BE2C (cell line): ENCODE measurements around the gene RAB3B. TPM values are rescaled to one million over a fixed set of nuclear protein-coding genes. Genes with fewer than 3 reads are reported as not detected.

Experiments
- DNase-seq: peaks from one replicate; pipeline ENCODE4 v3.0.0-alpha.2; 2020
- H3K27me3 ChIP-seq: fragments of 250-450 bp; sonication (Bioruptor Pico); 2 replicates; pipeline ENCODE4 v1.5.1; 2020; ENCODE audit warnings: mild to moderate bottlenecking
- H3K36me3 ChIP-seq: fragments of 250-450 bp; sonication (Bioruptor Pico); 2 replicates; pipeline ENCODE4 v1.5.1; 2020; ENCODE audit warnings: mild to moderate bottlenecking
- H3K4me1 ChIP-seq: fragments of 250-450 bp; sonication (Bioruptor Pico); 2 replicates; pipeline ENCODE4 v1.5.1; 2020
- H3K4me3 ChIP-seq: 2 replicates; pipeline ENCODE4 v1.5.1; 2011; ENCODE audit warnings: low read depth, low read length
- H3K9me3 ChIP-seq: fragments of 250-450 bp; sonication (Bioruptor Pico); 2 replicates; pipeline ENCODE4 v1.5.1; 2020
- CTCF ChIP-seq: IDR thresholded peaks from 2 replicates; pipeline ENCODE4 v1.5.1; 2012; ENCODE audit warnings: mild to moderate bottlenecking, low read depth, low read length
- polyA plus RNA-seq: library from polyadenylated mRNA; unstranded; fragments of >200 nt; gene quantifications from one replicate; pipeline ENCODE4 v1.2.1, GENCODE V29; 2012; ENCODE audit warnings: low read depth, missing spikeins; ENCODE audit not compliant: insufficient read length, insufficient read depth

Gene RAB3B, protein sequence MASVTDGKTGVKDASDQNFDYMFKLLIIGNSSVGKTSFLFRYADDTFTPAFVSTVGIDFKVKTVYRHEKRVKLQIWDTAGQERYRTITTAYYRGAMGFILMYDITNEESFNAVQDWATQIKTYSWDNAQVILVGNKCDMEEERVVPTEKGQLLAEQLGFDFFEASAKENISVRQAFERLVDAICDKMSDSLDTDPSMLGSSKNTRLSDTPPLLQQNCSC
- 0.06 TPM for polyA plus RNA-seq

DNA sequence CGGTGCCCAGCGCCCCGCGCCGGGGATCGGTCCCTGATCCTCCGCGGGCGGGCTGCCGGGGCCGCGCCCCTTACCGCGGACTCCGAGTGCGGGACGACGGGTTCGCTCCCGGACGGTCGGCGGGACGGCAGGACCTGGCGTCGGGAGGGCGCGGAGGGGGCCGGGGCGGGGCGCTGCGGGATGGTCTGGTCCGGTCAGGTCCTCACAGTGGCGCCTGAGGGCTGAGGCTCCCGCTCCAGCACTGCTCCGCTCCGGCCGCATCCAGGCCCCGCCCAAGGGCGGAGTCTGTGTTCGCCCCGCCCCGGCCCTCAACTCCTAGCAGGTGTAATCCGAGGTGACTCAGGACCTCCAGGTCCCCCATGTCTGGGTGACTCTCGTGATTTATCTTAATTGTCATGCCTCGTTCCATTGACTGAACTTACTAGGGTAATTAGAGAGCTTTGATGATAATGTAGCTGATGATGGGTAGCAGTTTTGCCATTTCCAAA lies at the start of gene RAB3B:
Gene RAB3B (minus strand): TSS at position 223 of the 488 bp plus-strand sequence. CDS start 13,583 bp downstream, outside the sequence.
- H3K9me3 ChIP-seq = no peaks in the 10 kb centered on the region
- H3K4me3 ChIP-seq = peak within 1 kb of the TSS; percentile 36
- no peaks in the 10 kb centered on the region for H3K36me3 ChIP-seq
- DNase-seq = peak; percentile 72
- H3K27me3 ChIP-seq = no peaks in the 10 kb centered on the region
- TF ChIP-seq CTCF = no peak
- peaks cover 3% of the 10 kb centered on the region; the same call in 1 of the 2 replicates for H3K4me1 ChIP-seq

DNA sequence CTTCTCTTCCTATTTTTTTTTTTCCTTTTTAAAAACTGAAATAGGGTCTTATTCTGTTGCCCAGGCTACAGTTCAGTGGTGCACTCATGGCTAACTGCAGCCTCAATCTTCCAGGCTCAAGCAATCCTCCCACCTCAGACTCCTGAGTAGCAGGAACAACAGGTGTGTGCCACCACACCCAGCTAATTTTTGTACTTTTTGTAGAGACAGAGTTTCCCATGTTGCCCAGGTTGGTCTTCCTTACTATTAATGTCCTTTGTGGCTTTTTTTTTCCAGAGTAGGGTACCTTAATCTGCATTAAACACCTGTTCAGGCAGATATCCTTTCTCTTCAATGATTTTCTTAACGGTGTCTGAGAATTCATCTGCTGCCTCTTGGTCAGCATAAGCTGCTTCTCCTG lies 47.4 kb upstream of the RAB3B start:
- H3K4me3 ChIP-seq = no peak overlapping the region
- H3K4me1 ChIP-seq = no peaks in the 10 kb centered on the region
- no peaks in the 10 kb centered on the region for H3K9me3 ChIP-seq
- no peaks in the 10 kb centered on the region for H3K36me3 ChIP-seq
- no peak for TF ChIP-seq CTCF
- no peaks in the 10 kb centered on the region for H3K27me3 ChIP-seq
- DNase-seq = no peak

- no peaks in the 10 kb centered on the region for H3K27me3 ChIP-seq
- no peaks in the 10 kb centered on the region for H3K36me3 ChIP-seq
- H3K9me3 ChIP-seq = no peaks in the 10 kb centered on the region
- no peak for TF ChIP-seq CTCF
- H3K4me1 ChIP-seq = no peaks in the 10 kb centered on the region
- no peak for DNase-seq
- no peak overlapping the region for H3K4me3 ChIP-seq
These were observed 46.9 kb upstream of the RAB3B start for GRCh38 chr1:52037402-52037814.

DNA sequence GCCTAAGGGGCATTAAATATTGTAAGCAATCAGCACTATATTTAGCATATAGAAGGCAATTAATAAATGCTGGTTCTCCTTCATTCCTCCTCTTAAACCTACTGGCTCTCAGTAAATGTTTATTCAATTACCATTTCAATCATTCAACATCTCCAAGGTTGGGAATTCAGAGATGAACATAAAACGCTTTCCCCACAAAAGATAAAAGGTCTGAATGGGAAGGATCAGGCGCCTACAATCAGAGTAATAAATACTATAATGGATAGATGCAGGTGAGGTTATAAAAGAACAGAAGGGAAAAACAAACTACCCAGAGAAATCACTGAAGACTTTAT lies 43.5 kb upstream of the RAB3B start:
- TF ChIP-seq CTCF = no peak

DNA sequence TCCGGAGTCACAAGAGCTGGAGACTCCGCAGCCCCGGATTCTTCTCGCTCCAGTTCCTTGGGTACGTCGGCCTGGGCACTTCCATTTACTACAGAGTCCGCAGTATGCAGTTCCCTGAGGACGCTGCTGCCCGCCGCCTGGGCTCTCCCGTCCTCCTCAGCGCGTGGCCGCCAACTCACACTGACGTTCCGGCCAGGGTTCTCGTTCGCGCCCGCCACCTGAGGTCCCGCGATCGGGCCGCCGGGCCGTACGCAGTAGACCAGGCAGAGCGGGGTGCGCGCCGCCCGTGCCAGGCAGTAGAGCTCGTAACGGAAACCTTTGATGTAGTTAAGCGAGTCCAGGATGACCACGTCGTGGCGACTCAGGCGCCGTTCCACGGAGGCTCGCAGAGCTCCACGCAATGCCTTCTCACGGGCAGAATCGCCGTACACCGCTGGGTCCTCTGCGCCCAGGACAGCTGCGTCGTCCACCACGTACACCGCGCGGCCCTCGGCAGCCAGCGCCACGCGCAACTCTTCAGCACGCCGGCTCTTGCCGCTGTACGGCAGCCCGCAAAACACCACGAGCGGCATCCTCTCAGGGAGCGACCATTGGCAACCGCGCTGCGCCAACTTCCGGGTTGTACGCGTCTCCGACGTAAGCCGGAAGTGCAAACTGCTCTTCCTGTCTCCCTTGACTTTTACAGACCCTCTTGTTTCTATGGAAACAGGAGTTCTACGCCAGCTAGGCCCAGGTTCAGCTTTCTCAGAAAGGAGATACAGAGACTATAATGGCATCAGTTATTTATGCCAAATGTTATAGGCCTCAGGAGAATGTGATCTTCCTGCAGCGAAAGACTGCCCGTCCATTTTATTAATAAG lies 42.9 kb upstream of the RAB3B start, which contains the start of gene KTI12:
Gene KTI12 (minus strand): TSS at position 621 of the 860 bp plus-strand sequence. CDS start 49 bp downstream, at position 572.
- H3K27me3 ChIP-seq = no peaks in the 10 kb centered on the region
- H3K4me1 ChIP-seq = no peaks in the 10 kb centered on the region
- peak within 1 kb of the TSS; percentile 80 for H3K4me3 ChIP-seq
- peak; percentile 81 for DNase-seq
- TF ChIP-seq CTCF = no peak
- H3K9me3 ChIP-seq = no peaks in the 10 kb centered on the region
- H3K36me3 ChIP-seq = no peaks in the 10 kb centered on the region

More for the DNA sequence above, 43.5 kb upstream of the RAB3B start:
- Histone ChIP-seq H3K36me3 (no peaks in the 10 kb centered on the region), H3K27me3 (no peaks in the 10 kb centered on the region), H3K4me1 (no peaks in the 10 kb centered on the region), H3K9me3 (no peaks in the 10 kb centered on the region), H3K4me3 (peak overlapping the region; percentile 80)
- no peak for DNase-seq
